CD14-positive monocyte (primary cell): ENCODE results near the gene CPT1A. TPM values are rescaled to one million over a fixed set of nuclear protein-coding genes. Genes with fewer than 3 reads are reported as not detected.

Experiments used
- DNase-seq, 3 donors: peaks; one replicate each; pipeline ENCODE4 v3.0.0-alpha.2; 2011 to 2022
- H2AFZ ChIP-seq: 2 replicates; pipeline ENCODE4 v1.6.0; 2012; ENCODE audit warnings: mild to moderate bottlenecking, low read depth, low read length, inconsistent platforms; ENCODE audit not compliant: insufficient read depth, poor library complexity, severe bottlenecking
- H3K27ac ChIP-seq, 2 donors: 1 replicate in 1 of 2; 2 replicates in 1 of 2; pipeline ENCODE4 v1.5.1; 2012 to 2013; ENCODE audit warnings: low read length in 2 of 2, control low read depth in 1 of 2, inconsistent platforms in 1 of 2, low read depth in 1 of 2, mild to moderate bottlenecking in 1 of 2
- H3K27me3 ChIP-seq, 2 donors: one replicate each; pipeline versions ENCODE4 v1.6.0 to v1.6.1; 2011 to 2013; ENCODE audit warnings: low read length in 2 of 2; ENCODE audit not compliant: control insufficient read depth in 2 of 2, insufficient read depth in 2 of 2
- H3K36me3 ChIP-seq, 2 donors: replicated peaks in 1 of 2; 1 replicate in 1 of 2; 2 replicates in 1 of 2; pipeline versions ENCODE4 v1.5.1 to v1.6.1; 2012 to 2013; ENCODE audit warnings: low read length in 2 of 2, control low read depth in 1 of 2, inconsistent platforms in 1 of 2, mild to moderate bottlenecking in 1 of 2; ENCODE audit not compliant: insufficient read depth in 2 of 2, control insufficient read depth in 1 of 2
- H3K4me1 ChIP-seq, 2 donors: 1 replicate in 1 of 2; 2 replicates in 1 of 2; pipeline versions ENCODE4 v1.5.1 to v1.6.1; 2012 to 2013; ENCODE audit warnings: low read length in 2 of 2, control low read depth in 1 of 2, inconsistent platforms in 1 of 2, mild to moderate bottlenecking in 1 of 2, moderate library complexity in 1 of 2; ENCODE audit not compliant: insufficient read depth in 2 of 2, control insufficient read depth in 1 of 2
- H3K4me2 ChIP-seq: replicated peaks from 2 replicates; pipeline ENCODE3; 2012; ENCODE audit warnings: low read length, moderate library complexity, mild to moderate bottlenecking; ENCODE audit not compliant: poor library complexity, severe bottlenecking; ENCODE audit errors: extremely low read depth
- H3K4me3 ChIP-seq, 3 experiments: fragments of 200-600 bp in 1 of 3; sonication (generic) in 1 of 3; replicated peaks in 1 of 3; 1 replicate in 2 of 3; 2 replicates in 1 of 3; pipeline ENCODE4 v1.5.1; 2011 to 2013; ENCODE audit warnings: low read length in 3 of 3, mild to moderate bottlenecking in 3 of 3, control low read depth in 2 of 3, low read depth in 2 of 3, inconsistent platforms in 1 of 3, moderate library complexity in 1 of 3
- H3K79me2 ChIP-seq: 2 replicates; pipeline ENCODE4 v1.6.0; 2012; ENCODE audit warnings: mild to moderate bottlenecking, control low read depth, inconsistent platforms, low read length, moderate library complexity; ENCODE audit not compliant: insufficient read depth
- H3K9ac ChIP-seq: 2 replicates; pipeline ENCODE4 v1.6.0; 2017; ENCODE audit warnings: low read length, mild to moderate bottlenecking; ENCODE audit not compliant: insufficient read depth, poor library complexity, severe bottlenecking
- H3K9me3 ChIP-seq, 2 donors: replicated peaks in 1 of 2; 1 replicate in 1 of 2; 2 replicates in 1 of 2; pipeline versions ENCODE4 v1.5.1 to v1.6.1; 2012 to 2013; ENCODE audit warnings: low read length in 2 of 2, control low read depth in 1 of 2; ENCODE audit not compliant: control insufficient read depth in 1 of 2, insufficient read depth in 1 of 2
- H4K20me1 ChIP-seq: 2 replicates; pipeline ENCODE4 v1.6.0; 2012; ENCODE audit warnings: mild to moderate bottlenecking, low read length, control low read depth, moderate library complexity; ENCODE audit not compliant: insufficient read depth
- H3K27ac Mint-ChIP-seq, 7 donors: one replicate each; pipeline ENCODE4 v1.8.0; 2020; ENCODE audit warnings: mild to moderate bottlenecking in 7 of 7, mixed read lengths in 7 of 7, moderate library complexity in 6 of 7, inconsistent platforms in 2 of 7
- H3K27me3 Mint-ChIP-seq, 3 donors: one replicate each; pipeline ENCODE4 v1.8.0; 2021 to 2022; ENCODE audit warnings: low read depth in 3 of 3, mild to moderate bottlenecking in 3 of 3, mixed read lengths in 3 of 3, moderate library complexity in 3 of 3, inconsistent platforms in 1 of 3
- H3K36me3 Mint-ChIP-seq, 2 donors: one replicate each; pipeline ENCODE4 v1.8.0; 2020; ENCODE audit warnings: mixed read lengths in 2 of 2, inconsistent platforms in 1 of 2, mild to moderate bottlenecking in 1 of 2
- H3K4me1 Mint-ChIP-seq: one replicate; pipeline ENCODE4 v1.8.0; 2020; ENCODE audit warnings: mild to moderate bottlenecking, mixed read lengths
- H3K4me3 Mint-ChIP-seq, 2 donors: one replicate each; pipeline ENCODE4 v1.8.0; 2020; ENCODE audit warnings: mild to moderate bottlenecking in 2 of 2, mixed read lengths in 2 of 2, moderate library complexity in 1 of 2
- H3K9me3 Mint-ChIP-seq, 7 donors: one replicate each; pipeline ENCODE4 v1.8.0; 2020 to 2022; ENCODE audit warnings: mixed read lengths in 7 of 7, mild to moderate bottlenecking in 6 of 7, moderate library complexity in 6 of 7, inconsistent platforms in 2 of 7
- WGBS: methylation state at CpG from one replicate; pipeline ENCODE4 v1.1.5; 2013; ENCODE audit warnings: missing lambda C conversion rate; ENCODE audit not compliant: insufficient coverage; 5-methylcytosine and 5-hydroxymethylcytosine counted together
- intact Hi-C, 2 donors: fragments of 100-400 bp; cut with micrococcal nuclease; formaldehyde crosslinking; loops; one replicate each; pipeline versions ENCODE4 v1.15.0 to v1.15.1; 2023
- polyA plus RNA-seq, 3 donors: library from polyadenylated mRNA; depleted of rRNA in 1 of 3; unstranded in 2 of 3; stranded (reverse) in 1 of 3; fragments of 300-500 nt in 2 of 3; fragments of >200 nt in 1 of 3; fragmentation: Illumina TruSeq in 2 of 3; gene quantifications; 1 replicate in 2 of 3; 2 replicates in 1 of 3; pipeline ENCODE4 v1.2.3, GENCODE V29; 2012 to 2021
- TF ChIP-seq, protein P1 (sequence below): fragments of 200-600 bp; IDR thresholded peaks from one replicate; pipeline ENCODE4 v1.8.0; 2022; ENCODE audit warnings: antibody characterized with exemption, mild to moderate bottlenecking

Gene CPT1A
- polyA plus RNA-seq, 3 donors: 5.6 to 42.5 (median 7.0) TPM

DNA sequence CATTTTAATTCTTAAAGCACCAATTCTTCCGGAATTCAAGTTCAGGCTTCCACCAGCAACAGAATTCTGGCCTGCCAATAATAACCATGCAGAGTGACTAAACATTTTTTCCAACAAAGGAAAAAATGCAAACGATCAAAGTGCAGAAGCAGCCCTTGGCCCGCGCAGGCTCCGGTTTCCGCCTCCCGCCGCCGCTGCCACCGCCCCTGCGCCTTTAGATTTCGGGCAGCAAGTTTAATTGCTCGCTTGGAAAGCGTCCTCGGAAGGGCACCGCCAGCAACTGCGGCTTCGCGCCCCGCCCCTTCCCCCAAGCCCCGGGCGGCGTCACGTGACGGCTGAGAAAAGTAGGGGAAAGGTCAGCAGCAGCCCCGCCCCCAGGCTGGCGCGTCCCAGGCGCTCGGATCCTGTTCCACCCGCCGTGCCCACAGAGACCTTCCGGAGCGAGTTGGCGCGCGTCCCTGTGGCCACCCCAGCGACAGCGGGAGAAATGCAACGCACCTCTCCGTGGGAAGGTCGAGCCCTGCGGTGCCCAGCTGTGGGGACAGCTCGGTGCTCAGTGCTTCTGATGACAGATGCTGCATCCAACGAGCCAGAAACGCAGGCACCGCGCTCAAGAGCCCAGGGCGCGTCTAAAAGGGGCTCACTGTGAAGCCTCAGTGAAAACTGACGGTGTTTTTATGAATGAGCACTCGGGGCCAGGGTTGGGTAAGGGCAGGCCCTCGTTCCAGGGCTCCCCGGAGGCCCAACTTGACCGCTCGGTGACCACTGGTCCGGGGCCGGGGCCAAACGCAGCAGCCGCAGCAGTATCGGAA is 2.5 kb downstream of the CPT1A start:
- Histone ChIP-seq H3K27ac (peak overlapping the region; percentile 94), H4K20me1 (peaks cover 53% of the 10 kb centered on the region), H3K4me1 (peaks cover 74 to 89% of the 10 kb centered on the region in 2 donors), H3K27me3 (no peaks in the 10 kb centered on the region), H3K36me3 (no peaks in the 10 kb centered on the region), H3K9ac (peak overlapping the region; percentile 86), H3K79me2 (peaks cover 77% of the 10 kb centered on the region), H2AFZ (peak overlapping the region; percentile 58), H3K9me3 (no peaks in the 10 kb centered on the region), H3K4me3 (peak overlapping the region; percentile 76 to 91 (median 89)), H3K4me2 (peak overlapping the region; percentile 98)
- WGBS: under 1% methylated on average over 61 of the region's 61 CpGs
- Mint-ChIP-seq H3K27ac (peak overlapping the region; percentile 88 to 97 (median 93)), H3K4me3 (peak overlapping the region; percentile 81 to 89), H3K9me3 (no peaks in the 10 kb centered on the region), H3K4me1 (peaks cover 72% of the 10 kb centered on the region), H3K36me3 (peaks cover 2 to 8% of the 10 kb centered on the region in 2 donors), H3K27me3 (no peaks in the 10 kb centered on the region)
- TF ChIP-seq, protein P1, sequence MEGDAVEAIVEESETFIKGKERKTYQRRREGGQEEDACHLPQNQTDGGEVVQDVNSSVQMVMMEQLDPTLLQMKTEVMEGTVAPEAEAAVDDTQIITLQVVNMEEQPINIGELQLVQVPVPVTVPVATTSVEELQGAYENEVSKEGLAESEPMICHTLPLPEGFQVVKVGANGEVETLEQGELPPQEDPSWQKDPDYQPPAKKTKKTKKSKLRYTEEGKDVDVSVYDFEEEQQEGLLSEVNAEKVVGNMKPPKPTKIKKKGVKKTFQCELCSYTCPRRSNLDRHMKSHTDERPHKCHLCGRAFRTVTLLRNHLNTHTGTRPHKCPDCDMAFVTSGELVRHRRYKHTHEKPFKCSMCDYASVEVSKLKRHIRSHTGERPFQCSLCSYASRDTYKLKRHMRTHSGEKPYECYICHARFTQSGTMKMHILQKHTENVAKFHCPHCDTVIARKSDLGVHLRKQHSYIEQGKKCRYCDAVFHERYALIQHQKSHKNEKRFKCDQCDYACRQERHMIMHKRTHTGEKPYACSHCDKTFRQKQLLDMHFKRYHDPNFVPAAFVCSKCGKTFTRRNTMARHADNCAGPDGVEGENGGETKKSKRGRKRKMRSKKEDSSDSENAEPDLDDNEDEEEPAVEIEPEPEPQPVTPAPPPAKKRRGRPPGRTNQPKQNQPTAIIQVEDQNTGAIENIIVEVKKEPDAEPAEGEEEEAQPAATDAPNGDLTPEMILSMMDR: no peak
- intact Hi-C loops: loop anchor here in 1 of 2 donors (10.0 kb wide), 1 partner anchor 246 kb away; no protein-coding TSS in a partner anchor
- DNase-seq: peak; percentile 91 to 94 (median 93)

DNA sequence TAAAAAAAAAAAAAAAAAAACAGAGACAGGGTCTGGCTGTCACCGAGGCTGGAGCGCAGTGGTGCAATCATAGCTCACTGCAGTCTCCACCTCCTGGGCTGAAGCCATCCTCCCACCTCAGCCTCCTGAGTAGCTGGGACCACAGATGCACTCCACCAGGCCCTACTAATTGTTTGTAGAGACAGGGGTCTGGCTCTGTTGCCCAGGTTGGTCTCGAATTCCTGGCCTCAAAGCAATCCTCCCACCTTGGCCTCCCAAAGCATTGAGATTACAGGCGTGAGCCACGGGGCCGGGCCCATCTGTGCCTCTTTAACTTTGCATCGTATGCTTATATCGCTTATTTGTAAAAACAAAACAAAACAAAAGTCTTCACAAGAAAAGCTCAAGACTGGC is 3.1 kb downstream of the CPT1A start:
- H3K9ac ChIP-seq: peak overlapping the region; percentile 86
- intact Hi-C loops: loop anchor here in 1 of 2 donors (10.0 kb wide), 1 partner anchor 246 kb away; no protein-coding TSS in a partner anchor
- H3K27ac ChIP-seq: peak overlapping the region; percentile 94
- WGBS: 0% methylated on average over 1 of the region's 8 CpGs
- TF ChIP-seq, protein P1: no peak
- H3K27ac Mint-ChIP-seq: peak overlapping the region; percentile 88 to 97 (median 92)
- H3K36me3 ChIP-seq: no peaks in the 10 kb centered on the region
- H3K9me3 Mint-ChIP-seq: no peaks in the 10 kb centered on the region
- H3K4me3 Mint-ChIP-seq: peak overlapping the region; percentile 81 to 89
- peaks cover 60% of the 10 kb centered on the region for H4K20me1 ChIP-seq
- peaks cover 2 to 8% of the 10 kb centered on the region in 2 donors for H3K36me3 Mint-ChIP-seq
- H3K4me2 ChIP-seq: peak overlapping the region; percentile 98
- H3K9me3 ChIP-seq: no peaks in the 10 kb centered on the region
- peaks cover 67 to 82% of the 10 kb centered on the region in 2 donors for H3K4me1 ChIP-seq
- H3K27me3 Mint-ChIP-seq: no peaks in the 10 kb centered on the region
- H3K79me2 ChIP-seq: peaks cover 84% of the 10 kb centered on the region
- H3K4me3 ChIP-seq: peak overlapping the region; percentile 19 to 91 (median 89)
- no peaks in the 10 kb centered on the region for H3K27me3 ChIP-seq
- no peak for DNase-seq
- H3K4me1 Mint-ChIP-seq: peaks cover 67% of the 10 kb centered on the region
- H2AFZ ChIP-seq: peak overlapping the region; percentile 58
